ENCODE results near the gene STK10. TPM values are rescaled to one million over a fixed set of nuclear protein-coding genes. Genes with fewer than 3 reads are reported as not detected.

Gene STK10
- total and polyA plus RNA-seq, 9 of the 15 experiments (the other 6 are each of a cell fraction or from before 2014, with no cell fraction given) = 0.30 to 6.7 (median 2.4) TPM

DNA sequence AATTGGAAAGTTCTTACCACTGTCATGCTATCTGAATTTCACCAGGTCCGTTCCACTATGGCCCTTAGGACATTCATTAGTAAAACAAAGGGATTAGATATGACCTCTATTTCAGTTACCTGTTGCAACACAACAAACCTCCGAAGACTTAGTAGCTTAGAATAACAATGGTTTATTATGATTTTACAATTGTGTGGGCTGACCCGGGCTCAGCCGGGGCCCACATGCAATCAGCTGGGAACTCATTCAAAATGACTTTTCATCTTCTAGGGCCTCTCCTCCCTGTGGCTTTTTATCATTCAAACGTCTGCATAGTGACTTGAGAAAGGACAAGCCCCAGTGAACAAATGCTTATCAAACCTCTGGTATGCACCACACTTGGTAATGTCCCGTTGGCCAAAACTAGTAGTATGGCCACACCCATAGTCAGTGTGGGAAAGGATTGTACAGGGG, 179.3 kb downstream of the STK10 start (continued):
- TF ChIP-seq ZNF318 (IDR thresholded peaks at IDR 0.05; ENCODE audit: borderline replicate concordance in 1 of 2, low read depth in 1 of 2) (no peak), SRF (CRISPR knock-in tag; IDR thresholded peaks at IDR 0.05) (0 out of 4 replicates have a peak, but pooled peaks of 1 of the 2 experiments have one; percentile 44), MTA3 (IDR thresholded peaks at IDR 0.05; ENCODE audit: borderline replicate concordance) (no peak), CREM (IDR thresholded peaks at IDR 0.05; ENCODE audit: low read depth) (peak; percentile 48; the same call in 1 of the 2 replicates), KDM1A (IDR thresholded peaks at IDR 0.05) (peak; percentile 40 to 57; a peak in 2 of 4 replicates), ILK (tag; IDR thresholded peaks at IDR 0.05; ENCODE audit: borderline replicate concordance, low read depth) (no peak), ARID1B (IDR thresholded peaks at IDR 0.05) (peak; percentile 65), TCF7 (IDR thresholded peaks at IDR 0.05; ENCODE audit: borderline replicate concordance) (peak; percentile 65; the same call in 1 of the 2 replicates), ZNF778 (CRISPR knock-in tag; IDR thresholded peaks at IDR 0.05) (no peak), FOXJ3 (CRISPR knock-in tag; IDR thresholded peaks at IDR 0.05) (no peak), MYC (IDR thresholded peaks at IDR 0.05; ENCODE audit: low read depth, low read length) (0 out of 2 replicates have a peak, but pooled peaks have one; percentile 7), MYC (CRISPR knock-in tag; IDR thresholded peaks at IDR 0.05; ENCODE audit: borderline replicate concordance, low read depth) (no peak), ZNF740 (CRISPR knock-in tag; IDR thresholded peaks at IDR 0.05) (no peak), ZNF740 (tag; IDR thresholded peaks at IDR 0.05) (no peak), TAL1 (IDR thresholded peaks at IDR 0.05) (peak; percentile 46; the same call in 1 of the 2 replicates), ZNF224 (CRISPR knock-in tag; IDR thresholded peaks at IDR 0.05) (no peak), ZNF444 (CRISPR knock-in tag; IDR thresholded peaks at IDR 0.05) (no peak), NR2C1 (IDR thresholded peaks at IDR 0.05) (no peak), NR2C1 (tag; IDR thresholded peaks at IDR 0.05) (no peak), ZNF217 (CRISPR knock-in tag; IDR thresholded peaks at IDR 0.05) (no peak), HEY1 (CRISPR knock-in tag; IDR thresholded peaks at IDR 0.05; ENCODE audit: borderline replicate concordance) (no peak)
